ENCODE data around the gene KRT10.

KRT10 gene

DNA sequence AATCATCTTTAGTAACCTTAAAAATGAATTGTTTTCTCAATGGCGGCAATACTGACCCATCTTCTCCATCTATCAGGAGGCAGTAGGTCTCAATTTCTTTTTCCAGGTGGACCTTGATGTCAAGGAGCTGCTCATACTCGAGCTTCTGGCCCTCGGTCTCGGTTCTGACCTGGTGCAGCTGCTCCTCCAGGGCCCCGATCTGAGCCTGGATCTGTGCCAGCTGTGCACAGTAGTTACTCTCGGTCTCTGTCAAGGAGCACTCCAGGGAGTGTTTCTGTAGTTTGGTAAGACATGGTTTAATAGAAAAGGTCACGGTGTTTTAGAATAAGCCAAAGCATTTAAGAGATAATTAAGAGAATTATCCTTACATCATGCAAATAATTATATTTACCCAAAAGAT, 45.0 kb downstream of the KRT10 start:
- Histone ChIP-seq H3K4me3 (ENCODE audit: low read length) (no peak overlapping the region), H3K4me1 (ENCODE audit: control insufficient read depth, insufficient read depth, low read length) (peaks cover 4% of the 10 kb centered on the region), H3K9ac (ENCODE audit: low read length) (no peak overlapping the region), H3K27me3 (replicated peaks; ENCODE audit: control insufficient read depth, insufficient read depth, low read length) (peaks cover 16% of the 10 kb centered on the region), H3K36me3 (ENCODE audit: control insufficient read depth, insufficient read depth, low read length, severe bottlenecking) (no peaks in the 10 kb centered on the region), H3K9me3 (ENCODE audit: control insufficient read depth, low read length) (no peaks in the 10 kb centered on the region)
- no peak for DNase-seq (ENCODE audit: low read depth)

GRCh38 chr17:40775945-40776344, 46.5 kb downstream of the KRT10 start:
- H3K27me3 ChIP-seq (replicated peaks; ENCODE audit: control insufficient read depth, insufficient read depth, low read length): peaks cover 24% of the 10 kb centered on the region
- H3K9me3 ChIP-seq (ENCODE audit: control insufficient read depth, low read length): no peaks in the 10 kb centered on the region
- H3K9ac ChIP-seq (ENCODE audit: low read length): no peak overlapping the region
- peaks cover 4% of the 10 kb centered on the region for H3K4me1 ChIP-seq (ENCODE audit: control insufficient read depth, insufficient read depth, low read length)
- H3K4me3 ChIP-seq (ENCODE audit: low read length): no peak overlapping the region
- no peak for DNase-seq (ENCODE audit: low read depth)
- no peaks in the 10 kb centered on the region for H3K36me3 ChIP-seq (ENCODE audit: control insufficient read depth, insufficient read depth, low read length, severe bottlenecking)

DNA sequence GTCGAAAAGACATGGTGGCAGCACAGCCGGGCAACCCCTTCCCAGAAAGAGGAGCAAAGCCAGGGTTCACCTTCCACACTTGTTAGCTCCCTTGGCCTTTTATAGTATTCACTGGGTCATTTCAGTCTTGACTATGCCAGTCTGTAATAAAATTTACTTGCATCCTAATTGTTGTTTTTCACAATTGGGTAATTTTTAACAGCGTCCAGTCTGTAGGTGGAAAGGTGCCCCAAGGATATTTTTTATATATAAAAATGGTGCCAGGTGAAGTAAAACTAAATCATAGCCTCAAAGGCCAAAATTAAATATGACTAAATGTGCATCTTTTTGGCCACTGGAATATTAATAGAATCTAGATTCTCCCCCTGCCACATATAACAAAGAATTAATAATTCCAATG, 50.3 kb downstream of the KRT10 start, which contains the start of gene KRT26:
TSS of gene KRT26 (minus strand) at position 101 of the 400 bp plus-strand sequence. CDS start at position 13, 88 bp downstream.
- no peaks in the 10 kb centered on the region for H3K4me1 ChIP-seq (ENCODE audit: control insufficient read depth, insufficient read depth, low read length)
- no peak within 1 kb of the TSS for H3K4me3 ChIP-seq (ENCODE audit: low read length)
- H3K36me3 ChIP-seq (ENCODE audit: control insufficient read depth, insufficient read depth, low read length, severe bottlenecking): no peaks in the 10 kb centered on the region
- peaks cover 24% of the 10 kb centered on the region for H3K27me3 ChIP-seq (replicated peaks; ENCODE audit: control insufficient read depth, insufficient read depth, low read length)
- no peak for DNase-seq (ENCODE audit: low read depth)
- no peaks in the 10 kb centered on the region for H3K9me3 ChIP-seq (ENCODE audit: control insufficient read depth, low read length)
- no peak within 1 kb of the TSS for H3K9ac ChIP-seq (ENCODE audit: low read length)

Measured in adipocyte (in vitro differentiated cells).